OCI-LY7 (cell line): ENCODE data around the gene UNC13A. TPM values are rescaled to one million over a fixed set of nuclear protein-coding genes. Genes with fewer than 3 reads are reported as not detected.

Experiments used
- BruUV-seq: library from RNA; stranded (reverse); fragments of 400-500 nt; replicated peaks from 2 replicates; lab custom pipeline; 2021; lab: Mats Ljungman, UMichigan
- CTCF ChIA-PET: fragments of 300-600 bp; sonication (Branson Sonifier 250); formaldehyde crosslinking; loops from one replicate; lab custom pipeline; 2022; ENCODE audit warnings: antibody characterized with exemption; ENCODE audit not compliant: unreplicated experiment; lab: Charles Lee
- POLR2A ChIA-PET: fragments of 300-600 bp; sonication (Branson Sonifier 250); formaldehyde crosslinking; loops from one replicate; lab custom pipeline; 2022; ENCODE audit warnings: antibody characterized with exemption; lab: Charles Lee
- DNase-seq: peaks from one replicate; pipeline ENCODE4 v3.0.0-alpha.2; 2015; ENCODE audit warnings: low spot score
- H2AFZ ChIP-seq: fragments of 200-600 bp; sonication (generic), shearing (Covaris generic); 2 replicates; pipeline ENCODE4 v1.6.1; 2014; ENCODE audit warnings: mild to moderate bottlenecking, antibody characterized with exemption, low read length, moderate library complexity
- H3K27ac ChIP-seq: fragments of 200-600 bp; sonication (generic); 2 replicates; pipeline ENCODE4 v1.5.1; 2014; ENCODE audit warnings: mixed run types, low read depth, mild to moderate bottlenecking, moderate library complexity, low read length, inconsistent platforms; ENCODE audit not compliant: poor library complexity, severe bottlenecking
- H3K36me3 ChIP-seq: fragments of 200-600 bp; sonication (generic); 2 replicates; pipeline ENCODE4 v1.6.1; 2014; ENCODE audit warnings: mild to moderate bottlenecking, antibody characterized with exemption, low read length, moderate library complexity, mixed read lengths; ENCODE audit not compliant: insufficient read depth
- H3K4me1 ChIP-seq: fragments of 200-600 bp; sonication (generic); 2 replicates; pipeline ENCODE4 v1.5.1; 2014; ENCODE audit warnings: mild to moderate bottlenecking, low read length; ENCODE audit not compliant: insufficient read depth, poor library complexity, severe bottlenecking
- H3K4me2 ChIP-seq: fragments of 200-600 bp; sonication (generic); 2 replicates; pipeline ENCODE4 v1.6.1; 2014; ENCODE audit warnings: mild to moderate bottlenecking, low read length
- H3K4me3 ChIP-seq: fragments of 200-600 bp; sonication (generic); 2 replicates; pipeline ENCODE4 v1.5.1; 2014; ENCODE audit warnings: mild to moderate bottlenecking, low read depth, low read length; ENCODE audit not compliant: poor library complexity, severe bottlenecking
- H3K79me2 ChIP-seq: fragments of 200-600 bp; sonication (generic); 2 replicates; pipeline ENCODE4 v1.6.1; 2016; ENCODE audit warnings: low read depth, mild to moderate bottlenecking, low read length, moderate library complexity, mixed read lengths; ENCODE audit not compliant: insufficient read depth
- H3K9me2 ChIP-seq: fragments of 200-600 bp; sonication (generic); 2 replicates; pipeline ENCODE4 v1.6.1; 2016; ENCODE audit warnings: mild to moderate bottlenecking, low read length, mixed read lengths; ENCODE audit not compliant: insufficient read depth
- H3K9me3 ChIP-seq: fragments of 200-600 bp; sonication (generic); 2 replicates; pipeline ENCODE4 v1.6.1; 2014; ENCODE audit warnings: mild to moderate bottlenecking, mixed run types, low read length, mixed read lengths
- H4K20me1 ChIP-seq: fragments of 200-600 bp; sonication (generic); 2 replicates; pipeline ENCODE4 v1.6.1; 2014; ENCODE audit warnings: mild to moderate bottlenecking, antibody characterized with exemption, low read length, moderate library complexity, mixed read lengths; ENCODE audit not compliant: insufficient read depth
- EZH2phosphoT487 ChIP-seq: fragments of 200-600 bp; sonication (generic); IDR thresholded peaks from 2 replicates; pipeline ENCODE4 v1.6.1; 2018; ENCODE audit warnings: low read depth, borderline replicate concordance, mild to moderate bottlenecking, mixed run types, antibody characterized with exemption, low read length, moderate library complexity, mixed read lengths
- intact Hi-C: fragments of 100-400 bp; cut with micrococcal nuclease; formaldehyde crosslinking; loops from one replicate; pipeline ENCODE4 v1.10.0; 2022; ENCODE audit not compliant: unreplicated experiment
- total RNA-seq, 2 experiments: library from RNA; depleted of rRNA in 1 of 2; stranded (reverse); fragments of >200 nt in 1 of 2; shearing (Covaris generic) in 1 of 2; gene quantifications; 2 replicates each; pipeline ENCODE4 v1.2.3, GENCODE V29; 2014 to 2022
- TF ChIP-seq, protein P1 (sequence below): fragments of 200-600 bp; sonication (generic); conservative IDR thresholded peaks from 2 replicates; pipeline ENCODE4 v1.5.1; 2014; ENCODE audit warnings: mild to moderate bottlenecking, antibody characterized with exemption, low read length, moderate library complexity, mixed read lengths

Gene UNC13A
- total RNA-seq, 2 experiments from 2014 or later, result 0.72 to 0.92 TPM

DNA sequence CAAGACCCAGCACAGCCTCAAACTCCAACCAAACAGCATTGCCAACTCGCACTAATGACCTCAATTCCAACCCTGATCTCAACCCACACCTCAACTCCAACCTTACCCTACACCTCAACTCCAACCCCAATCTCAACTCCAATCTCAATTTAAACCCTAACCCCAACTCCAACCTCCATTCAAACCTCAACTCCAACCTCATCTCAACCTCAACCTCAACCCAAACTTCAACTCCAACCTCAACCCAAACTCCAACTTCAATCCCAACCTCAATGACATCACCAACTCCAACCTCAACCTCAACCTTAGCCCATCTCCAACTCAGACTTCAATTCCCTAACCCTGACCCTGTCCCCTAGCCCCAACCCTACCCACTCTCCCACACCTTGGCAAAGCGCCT is 58.4 kb downstream of the UNC13A start:
- H4K20me1 ChIP-seq, result no peaks in the 10 kb centered on the region
- no peak for TF ChIP-seq EZH2phosphoT487
- TF ChIP-seq, protein P1, sequence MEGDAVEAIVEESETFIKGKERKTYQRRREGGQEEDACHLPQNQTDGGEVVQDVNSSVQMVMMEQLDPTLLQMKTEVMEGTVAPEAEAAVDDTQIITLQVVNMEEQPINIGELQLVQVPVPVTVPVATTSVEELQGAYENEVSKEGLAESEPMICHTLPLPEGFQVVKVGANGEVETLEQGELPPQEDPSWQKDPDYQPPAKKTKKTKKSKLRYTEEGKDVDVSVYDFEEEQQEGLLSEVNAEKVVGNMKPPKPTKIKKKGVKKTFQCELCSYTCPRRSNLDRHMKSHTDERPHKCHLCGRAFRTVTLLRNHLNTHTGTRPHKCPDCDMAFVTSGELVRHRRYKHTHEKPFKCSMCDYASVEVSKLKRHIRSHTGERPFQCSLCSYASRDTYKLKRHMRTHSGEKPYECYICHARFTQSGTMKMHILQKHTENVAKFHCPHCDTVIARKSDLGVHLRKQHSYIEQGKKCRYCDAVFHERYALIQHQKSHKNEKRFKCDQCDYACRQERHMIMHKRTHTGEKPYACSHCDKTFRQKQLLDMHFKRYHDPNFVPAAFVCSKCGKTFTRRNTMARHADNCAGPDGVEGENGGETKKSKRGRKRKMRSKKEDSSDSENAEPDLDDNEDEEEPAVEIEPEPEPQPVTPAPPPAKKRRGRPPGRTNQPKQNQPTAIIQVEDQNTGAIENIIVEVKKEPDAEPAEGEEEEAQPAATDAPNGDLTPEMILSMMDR, result no peak
- H3K4me1 ChIP-seq, result no peaks in the 10 kb centered on the region
- intact Hi-C loops, result no loop called here
- DNase-seq, result no peak
- BruUV-seq, result no TSS peak
- H3K36me3 ChIP-seq, result no peaks in the 10 kb centered on the region
- no peaks in the 10 kb centered on the region for H3K9me3 ChIP-seq
- ChIA-PET POLR2A (no interaction called here), CTCF (no interaction called here)
- no peak overlapping the region for H3K4me2 ChIP-seq
- no peaks in the 10 kb centered on the region for H3K9me2 ChIP-seq
- no peak overlapping the region for H3K27ac ChIP-seq
- H2AFZ ChIP-seq, result no peak overlapping the region
- no peaks in the 10 kb centered on the region for H3K79me2 ChIP-seq
- H3K4me3 ChIP-seq, result no peak overlapping the region

DNA sequence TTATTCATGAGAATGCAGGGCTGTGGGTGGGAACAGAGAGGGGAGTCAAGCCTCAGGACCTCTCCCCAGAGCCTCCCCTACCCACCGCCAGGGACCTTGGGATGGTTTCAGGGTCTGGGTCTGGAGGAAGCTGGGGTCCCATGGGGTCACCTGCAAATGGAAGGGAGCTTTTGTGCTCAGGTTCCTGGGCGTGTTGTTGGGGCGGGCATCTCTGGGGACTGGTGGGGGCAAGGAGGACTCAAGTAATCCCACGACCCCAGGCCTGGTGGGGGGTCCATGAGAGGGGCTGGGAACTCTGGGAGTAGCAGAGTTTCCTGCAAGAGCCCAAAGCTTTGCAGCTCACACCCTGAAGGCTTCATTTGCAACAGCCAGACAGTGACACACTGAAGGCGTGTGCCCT is 60.2 kb downstream of the UNC13A start:
- no TSS peak for BruUV-seq
- CTCF ChIA-PET, result interaction anchor here (0.6 kb wide), 1 partner anchor 250 kb away, joined by 3 read pairs; no protein-coding TSS in a partner anchor

DNA sequence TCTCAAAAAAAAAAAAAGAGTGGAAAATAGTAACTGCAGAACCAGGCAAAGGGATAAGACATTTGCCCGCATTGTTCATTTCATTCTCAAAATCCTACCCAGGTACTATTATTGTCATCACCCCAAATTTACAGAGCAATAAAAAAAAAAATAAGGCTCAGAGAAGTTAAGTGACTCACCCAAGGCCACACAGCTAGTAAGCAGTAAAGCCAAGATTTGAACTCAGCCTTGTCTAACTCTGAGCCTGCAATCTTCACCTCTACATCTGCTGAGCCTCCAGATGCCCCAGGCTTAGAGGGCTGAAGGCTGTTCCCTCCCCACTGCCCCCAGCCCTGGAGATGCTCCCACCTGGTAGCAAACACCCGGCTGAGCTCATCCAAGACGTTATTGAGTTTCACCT is 61.0 kb downstream of the UNC13A start:
- H3K9me2 ChIP-seq, result no peaks in the 10 kb centered on the region
- no peak overlapping the region for H3K27ac ChIP-seq
- no peaks in the 10 kb centered on the region for H4K20me1 ChIP-seq
- TF ChIP-seq EZH2phosphoT487, result no peak
- TF ChIP-seq, protein P1, result no peak
- H3K4me1 ChIP-seq, result peaks cover 6% of the 10 kb centered on the region
- no peak overlapping the region for H3K4me2 ChIP-seq
- ChIA-PET CTCF (no interaction called here), POLR2A (no interaction called here)
- H2AFZ ChIP-seq, result no peak overlapping the region
- H3K4me3 ChIP-seq, result no peak overlapping the region
- DNase-seq, result no peak
- no peaks in the 10 kb centered on the region for H3K79me2 ChIP-seq
- no TSS peak for BruUV-seq
- intact Hi-C loops, result no loop called here
- H3K36me3 ChIP-seq, result no peaks in the 10 kb centered on the region
- no peaks in the 10 kb centered on the region for H3K9me3 ChIP-seq

More for the DNA sequence above, 60.2 kb downstream of the UNC13A start:
- no peaks in the 10 kb centered on the region for H3K79me2 ChIP-seq
- TF ChIP-seq, protein P1, result no peak
- H3K36me3 ChIP-seq, result no peaks in the 10 kb centered on the region
- H3K4me1 ChIP-seq, result peaks cover 1% of the 10 kb centered on the region
- POLR2A ChIA-PET, result no interaction called here
- intact Hi-C loops, result no loop called here
- no peak for DNase-seq
- H3K9me2 ChIP-seq, result no peaks in the 10 kb centered on the region
- H3K4me2 ChIP-seq, result no peak overlapping the region
- no peak overlapping the region for H3K4me3 ChIP-seq
- H2AFZ ChIP-seq, result no peak overlapping the region
- H3K27ac ChIP-seq, result no peak overlapping the region
- no peaks in the 10 kb centered on the region for H4K20me1 ChIP-seq
- no peaks in the 10 kb centered on the region for H3K9me3 ChIP-seq
